ENCODE data around the gene DDX42. TPM values are rescaled to one million over a fixed set of nuclear protein-coding genes. Genes with fewer than 3 reads are reported as not detected.
A peak's percentile ranks its signal among the peaks of the same experiment; 100 is the strongest.

The DDX42 gene
- total and polyA plus RNA-seq, 9 of the 15 experiments (the other 6 are each of a cell fraction or from before 2014, with no cell fraction given) = 16.5 to 149 (median 87.6) TPM

DNA sequence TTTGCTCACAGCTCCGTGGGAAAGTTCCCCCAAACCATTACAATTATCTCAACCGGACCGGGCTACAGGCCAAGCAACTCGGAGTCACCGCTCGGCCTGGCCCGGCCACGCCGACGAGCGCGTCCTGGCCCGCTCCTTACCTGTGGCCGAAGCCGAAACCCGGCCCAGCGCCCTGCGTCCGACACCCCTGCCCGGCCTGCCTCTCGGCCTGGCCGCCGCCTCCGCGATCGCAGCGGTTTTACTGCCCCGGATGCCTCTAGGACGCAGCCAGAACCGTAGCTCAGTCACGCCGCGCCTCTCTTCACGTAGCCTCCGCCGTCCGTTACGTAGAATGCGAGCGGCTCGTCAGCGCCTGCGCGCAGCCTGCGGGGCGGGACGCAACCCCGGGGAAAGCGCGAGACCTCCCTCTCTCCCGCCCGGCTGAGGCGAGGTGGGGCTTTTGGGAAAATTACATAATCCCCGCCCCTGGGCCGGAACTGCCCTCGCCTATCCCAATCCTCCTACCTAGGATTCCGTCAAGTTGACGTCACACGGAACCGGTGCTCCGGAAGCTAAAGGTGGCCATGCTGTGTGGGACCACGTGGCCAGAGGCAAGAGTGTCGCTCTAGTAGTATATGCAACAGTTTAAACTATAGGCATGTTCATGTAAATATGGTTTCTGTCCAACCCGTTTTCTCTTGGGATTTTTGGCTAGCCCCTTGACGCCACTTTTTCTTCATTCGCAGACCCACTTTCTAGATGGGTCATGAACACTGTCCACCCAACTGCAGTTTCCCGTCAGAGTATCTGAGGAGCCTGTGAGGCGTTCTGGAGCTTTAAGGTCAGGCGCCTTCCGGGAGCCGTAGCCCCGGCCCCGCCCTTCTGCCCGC is 464 bp upstream of the DDX42 start, which contains the start of gene CCDC47 (continued):
- peak; percentile 23; the same call in 1 of the 2 replicates for TF ChIP-seq STAT5A (IDR thresholded peaks at IDR 0.05; ENCODE audit: borderline replicate concordance, low read length)
- TF ChIP-seq CBX2 (IDR thresholded peaks at IDR 0.05; ENCODE audit: insufficient read depth, low read length, poor library complexity, severe bottlenecking) = no peak
- TF ChIP-seq, protein P1, sequence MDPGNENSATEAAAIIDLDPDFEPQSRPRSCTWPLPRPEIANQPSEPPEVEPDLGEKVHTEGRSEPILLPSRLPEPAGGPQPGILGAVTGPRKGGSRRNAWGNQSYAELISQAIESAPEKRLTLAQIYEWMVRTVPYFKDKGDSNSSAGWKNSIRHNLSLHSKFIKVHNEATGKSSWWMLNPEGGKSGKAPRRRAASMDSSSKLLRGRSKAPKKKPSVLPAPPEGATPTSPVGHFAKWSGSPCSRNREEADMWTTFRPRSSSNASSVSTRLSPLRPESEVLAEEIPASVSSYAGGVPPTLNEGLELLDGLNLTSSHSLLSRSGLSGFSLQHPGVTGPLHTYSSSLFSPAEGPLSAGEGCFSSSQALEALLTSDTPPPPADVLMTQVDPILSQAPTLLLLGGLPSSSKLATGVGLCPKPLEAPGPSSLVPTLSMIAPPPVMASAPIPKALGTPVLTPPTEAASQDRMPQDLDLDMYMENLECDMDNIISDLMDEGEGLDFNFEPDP (CRISPR knock-in tag; IDR thresholded peaks at IDR 0.05) = 0 out of 2 replicates have a peak, but pooled peaks have one; percentile 36
- TF ChIP-seq TAF1 (IDR thresholded peaks at IDR 0.05; ENCODE audit: control insufficient read depth, extremely low read depth, insufficient read depth, low read length, severe bottlenecking) = peak; percentile 88
- TF ChIP-seq, protein P2, sequence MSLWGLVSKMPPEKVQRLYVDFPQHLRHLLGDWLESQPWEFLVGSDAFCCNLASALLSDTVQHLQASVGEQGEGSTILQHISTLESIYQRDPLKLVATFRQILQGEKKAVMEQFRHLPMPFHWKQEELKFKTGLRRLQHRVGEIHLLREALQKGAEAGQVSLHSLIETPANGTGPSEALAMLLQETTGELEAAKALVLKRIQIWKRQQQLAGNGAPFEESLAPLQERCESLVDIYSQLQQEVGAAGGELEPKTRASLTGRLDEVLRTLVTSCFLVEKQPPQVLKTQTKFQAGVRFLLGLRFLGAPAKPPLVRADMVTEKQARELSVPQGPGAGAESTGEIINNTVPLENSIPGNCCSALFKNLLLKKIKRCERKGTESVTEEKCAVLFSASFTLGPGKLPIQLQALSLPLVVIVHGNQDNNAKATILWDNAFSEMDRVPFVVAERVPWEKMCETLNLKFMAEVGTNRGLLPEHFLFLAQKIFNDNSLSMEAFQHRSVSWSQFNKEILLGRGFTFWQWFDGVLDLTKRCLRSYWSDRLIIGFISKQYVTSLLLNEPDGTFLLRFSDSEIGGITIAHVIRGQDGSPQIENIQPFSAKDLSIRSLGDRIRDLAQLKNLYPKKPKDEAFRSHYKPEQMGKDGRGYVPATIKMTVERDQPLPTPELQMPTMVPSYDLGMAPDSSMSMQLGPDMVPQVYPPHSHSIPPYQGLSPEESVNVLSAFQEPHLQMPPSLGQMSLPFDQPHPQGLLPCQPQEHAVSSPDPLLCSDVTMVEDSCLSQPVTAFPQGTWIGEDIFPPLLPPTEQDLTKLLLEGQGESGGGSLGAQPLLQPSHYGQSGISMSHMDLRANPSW (CRISPR knock-in tag; IDR thresholded peaks at IDR 0.05) = no peak
- TF ChIP-seq ZKSCAN1 (IDR thresholded peaks at IDR 0.05; ENCODE audit: low read depth, low read length) = peak; percentile 69; the same call in 1 of the 2 replicates
- TF ChIP-seq ZNF263 (CRISPR knock-in tag; IDR thresholded peaks at IDR 0.05; ENCODE audit: borderline replicate concordance) = 0 out of 2 replicates have a peak, but pooled peaks have one; percentile 36
- TF ChIP-seq USF2 (CRISPR knock-in tag; IDR thresholded peaks at IDR 0.05) = peak; percentile 82
- no peak; the same call in 1 of the 2 replicates for TF ChIP-seq XRCC5 (IDR thresholded peaks at IDR 0.05; ENCODE audit: low read depth, low read length)
- TF ChIP-seq SIN3A (IDR thresholded peaks at IDR 0.05; ENCODE audit: borderline replicate concordance in 2 of 2, control insufficient read depth in 1 of 2, low read depth in 2 of 2, low read length in 2 of 2) = peak; percentile 65 to 90; a peak in 3 of 4 replicates
- TF ChIP-seq PTRF (tag; IDR thresholded peaks at IDR 0.05) = no peak
- peak; percentile 88 to 90 for TF ChIP-seq FOXK2 (conservative IDR thresholded peaks at IDR 0.05 in 1 of 2, IDR thresholded peaks at IDR 0.05 in 1 of 2; ENCODE audit: low read depth in 2 of 2)
- TF ChIP-seq SMARCA5 (IDR thresholded peaks at IDR 0.05) = peak; percentile 58; the same call in 1 of the 2 replicates
- 0 out of 2 replicates have a peak, but pooled peaks have one; percentile 33 for TF ChIP-seq ZSCAN29 (IDR thresholded peaks at IDR 0.05)
- TF ChIP-seq PPARD (CRISPR knock-in tag; IDR thresholded peaks at IDR 0.05) = no peak
- TF ChIP-seq FOXA3 (CRISPR knock-in tag; conservative IDR thresholded peaks at IDR 0.05 in 1 of 2, IDR thresholded peaks at IDR 0.05 in 1 of 2) = peak in 1 of 2 experiments; percentile 52; a peak in 1 of 4 replicates
- peak; percentile 51; the same call in 1 of the 2 replicates for TF ChIP-seq ZNF79 (CRISPR knock-in tag; IDR thresholded peaks at IDR 0.05; ENCODE audit: low read depth)
- TF ChIP-seq YY1 (IDR thresholded peaks at IDR 0.05; ENCODE audit: borderline replicate concordance in 1 of 3, control insufficient read depth in 1 of 3, extremely low read depth in 1 of 3, insufficient read depth in 3 of 3, insufficient read length in 1 of 3, insufficient replicate concordance in 2 of 3, low read depth in 1 of 3, low read length in 2 of 3) = peak; percentile 75 to 93 (median 89)
- peak; percentile 57; the same call in 1 of the 2 replicates for TF ChIP-seq PML (IDR thresholded peaks at IDR 0.05; ENCODE audit: low read length)
- TF ChIP-seq ZNF143 (CRISPR knock-in tag; IDR thresholded peaks at IDR 0.05) = 0 out of 2 replicates have a peak, but pooled peaks have one; percentile 2
- no peak for TF ChIP-seq YBX1 (IDR thresholded peaks at IDR 0.05)
